Activated CD4-positive, alpha-beta T cell treated with anti-CD3 and anti-CD28 coated beads, Interleukin-2, amount 50 U/mL, for 1 hour (primary cell): ENCODE measurements around the gene ATP8B2.
"Not testable (repeated sequence)": the region's sequence is repeated elsewhere in the genome, so short reads cannot be mapped to it uniquely, and the experiment has no call there.

Source experiments
- DNase-seq: peaks from one replicate; pipeline ENCODE4 v3.0.0-alpha.2; 2020

The ATP8B2 gene

DNA sequence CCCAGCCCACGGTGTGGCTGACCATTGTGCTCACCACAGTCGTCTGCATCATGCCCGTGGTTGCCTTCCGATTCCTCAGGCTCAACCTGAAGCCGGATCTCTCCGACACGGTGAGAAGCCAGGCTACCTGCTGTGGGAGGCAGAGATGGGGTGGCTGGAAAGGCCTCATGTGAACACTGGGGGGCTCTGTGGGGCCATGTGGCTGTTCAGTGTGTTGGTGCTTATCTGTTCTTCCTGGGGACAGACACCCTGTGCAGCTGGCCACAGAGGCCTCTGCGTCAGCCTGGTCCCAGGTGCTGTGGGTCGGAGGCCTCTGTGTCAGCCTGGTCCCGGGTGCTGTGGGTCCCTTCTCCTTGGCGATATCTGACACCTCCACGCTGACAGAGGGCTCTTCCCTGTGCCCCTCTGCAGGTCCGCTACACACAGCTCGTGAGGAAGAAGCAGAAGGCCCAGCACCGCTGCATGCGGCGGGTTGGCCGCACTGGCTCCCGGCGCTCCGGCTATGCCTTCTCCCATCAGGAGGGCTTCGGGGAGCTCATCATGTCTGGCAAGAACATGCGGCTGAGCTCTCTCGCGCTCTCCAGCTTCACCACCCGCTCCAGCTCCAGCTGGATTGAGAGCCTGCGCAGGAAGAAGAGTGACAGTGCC, 23.2 kb downstream of the ATP8B2 start:
- no peak for DNase-seq

DNA sequence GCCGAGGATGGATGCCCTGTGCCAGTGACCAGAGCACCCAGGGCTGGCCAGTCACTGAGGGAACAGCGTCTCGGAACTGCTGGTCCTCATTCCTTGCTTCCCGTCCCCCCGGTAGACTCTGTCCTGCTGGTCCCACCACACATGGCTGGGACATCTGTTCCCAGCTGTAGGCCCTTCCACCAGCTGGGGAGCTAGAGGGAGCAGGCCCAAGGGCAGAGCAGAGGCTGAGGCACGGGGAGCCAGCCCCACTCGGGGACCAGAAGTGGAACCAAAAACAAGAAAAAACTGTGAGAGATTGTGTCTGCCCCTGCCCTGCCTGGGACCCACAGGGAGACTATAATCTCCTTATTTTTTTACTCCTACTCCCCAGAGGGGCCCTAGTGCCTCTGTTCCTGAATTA, 23.8 kb downstream of the ATP8B2 start:
- DNase-seq, result no peak

DNA sequence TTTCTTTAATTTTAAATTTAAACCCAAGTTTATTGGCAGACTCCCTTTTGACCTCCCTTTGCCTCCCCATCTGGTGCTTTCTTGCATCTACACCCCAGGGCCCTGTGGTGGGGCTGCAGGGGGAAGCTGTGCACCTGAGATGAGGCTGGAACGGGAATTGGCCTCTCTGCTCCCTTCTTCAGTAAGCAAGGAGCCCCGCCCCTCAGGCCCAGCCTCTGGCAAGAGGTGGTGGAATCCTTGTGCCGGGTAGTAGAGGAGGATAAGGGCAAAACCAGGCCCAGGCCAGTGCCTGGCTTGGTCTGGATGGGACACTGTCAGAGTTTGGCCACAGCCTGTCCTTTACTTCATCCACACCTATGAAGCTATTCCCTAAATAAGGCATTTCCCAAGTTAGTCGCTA, 25.1 kb downstream of the ATP8B2 start:
- DNase-seq, result no peak

DNA sequence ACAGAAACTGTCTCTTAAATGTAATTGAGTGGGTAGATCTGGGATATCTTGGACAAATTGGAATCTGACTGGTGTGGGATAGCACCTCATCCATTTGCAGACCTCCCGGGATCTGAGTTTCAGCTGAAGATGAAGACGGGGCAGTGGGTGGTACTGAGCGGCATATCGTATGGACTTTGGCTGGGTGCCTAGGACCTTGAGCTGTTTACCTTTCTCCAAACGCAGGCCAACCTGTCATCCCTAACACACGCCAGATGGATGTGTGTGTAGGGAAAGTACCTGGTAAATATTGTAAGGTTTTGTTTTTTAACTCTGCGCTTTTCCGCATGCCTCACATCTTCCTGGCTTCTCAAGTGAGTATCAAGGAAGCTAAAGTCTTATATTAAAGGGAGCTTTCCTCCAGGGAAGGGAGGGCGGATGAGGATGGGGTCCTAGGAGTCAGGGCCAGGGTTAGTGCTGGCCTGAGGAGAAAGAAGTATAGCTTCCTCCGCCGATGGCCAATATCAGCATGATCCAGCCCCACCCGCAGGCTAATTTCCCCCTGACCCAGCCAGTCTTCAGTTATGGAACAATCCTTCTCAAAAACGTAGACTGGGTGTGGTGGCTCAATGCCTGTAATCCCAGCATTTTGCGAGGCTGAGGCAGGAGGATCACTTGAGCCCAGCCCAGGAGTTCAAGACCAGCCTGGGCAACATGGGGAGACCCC, 26.2 kb downstream of the ATP8B2 start:
- DNase-seq, result no peak

DNA sequence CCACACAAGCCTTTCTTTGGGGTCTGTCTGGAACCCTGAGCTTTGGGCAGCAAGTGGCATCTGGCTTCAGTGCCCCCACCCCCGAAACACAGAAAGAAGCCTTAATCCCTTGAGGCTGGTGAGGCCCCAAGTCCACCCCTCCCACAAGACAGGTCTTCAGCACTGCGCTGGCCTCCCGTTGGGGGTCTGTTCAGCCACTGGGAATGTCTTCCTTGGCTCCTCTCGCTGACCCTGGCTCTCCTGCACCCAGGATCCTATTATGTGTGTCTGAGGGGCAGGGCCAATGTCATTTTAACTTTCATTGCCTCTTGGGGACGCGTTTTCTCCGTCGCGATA, 26.9 kb downstream of the ATP8B2 start:
- no peak for DNase-seq

DNA sequence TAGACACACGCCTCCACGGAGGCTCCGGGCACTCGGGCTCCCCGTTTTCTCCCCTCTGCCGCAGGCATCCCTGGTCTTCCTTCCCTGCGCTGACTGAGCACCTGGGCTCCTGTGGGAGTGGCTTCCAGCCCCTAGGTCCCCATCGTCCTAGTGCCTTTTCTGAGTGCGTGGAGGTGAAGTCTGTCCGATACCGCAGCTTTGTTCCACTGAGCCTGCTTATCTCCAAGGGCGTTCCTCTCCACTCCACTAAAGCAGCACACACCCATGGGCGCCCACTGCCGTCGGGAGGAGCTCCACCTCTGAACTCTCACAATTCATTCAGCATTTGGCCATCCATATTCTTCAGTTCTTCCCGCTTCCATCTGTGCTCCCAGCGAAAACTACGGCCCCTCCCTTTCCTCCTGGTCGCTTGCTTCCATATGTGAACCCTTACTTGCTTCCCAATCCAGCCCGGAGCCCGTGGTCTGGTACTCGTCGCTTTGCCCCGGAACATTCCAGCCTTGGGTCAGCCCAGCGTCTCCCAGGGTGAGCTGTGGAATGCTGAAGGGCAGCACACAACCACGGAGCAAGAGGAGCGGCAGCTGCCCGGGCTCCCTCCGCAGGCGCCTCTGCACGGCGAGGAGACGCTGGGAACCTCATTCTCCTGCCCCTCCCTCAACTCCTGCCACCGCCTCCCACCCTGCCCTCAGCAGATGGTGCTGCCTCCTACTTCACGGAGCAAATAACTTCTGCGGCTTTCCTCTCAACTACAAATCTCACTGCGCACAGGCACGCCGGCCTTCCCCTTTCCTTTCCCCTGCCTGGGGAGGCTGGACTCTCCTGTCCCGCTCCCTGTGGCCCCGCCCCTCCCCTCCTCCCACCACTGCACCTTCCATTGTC, 27.5 kb downstream of the ATP8B2 start:
- DNase-seq, result peak; percentile 51

DNA sequence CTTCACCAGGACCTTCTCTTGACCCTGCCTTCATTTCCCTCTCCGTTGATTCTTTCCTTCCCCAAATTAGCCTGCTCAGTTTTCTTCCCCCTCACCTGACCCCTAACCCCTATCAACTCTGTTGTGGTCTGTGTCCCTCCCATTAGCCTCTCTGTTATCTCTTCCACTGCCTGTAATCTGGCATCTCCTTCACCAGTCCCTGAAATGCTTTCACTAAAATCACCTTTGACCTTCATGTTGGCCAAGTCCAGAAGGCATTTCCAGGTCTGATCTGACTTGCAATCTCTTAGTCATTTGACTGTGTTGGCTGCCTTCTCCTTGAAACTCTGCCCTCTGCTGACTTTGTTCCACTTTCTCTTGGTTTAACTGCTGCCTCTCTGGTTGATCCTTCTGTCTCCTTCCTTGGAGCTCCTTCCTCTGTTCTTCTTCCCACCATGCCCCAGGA, 28.2 kb downstream of the ATP8B2 start:
- no peak for DNase-seq

DNA sequence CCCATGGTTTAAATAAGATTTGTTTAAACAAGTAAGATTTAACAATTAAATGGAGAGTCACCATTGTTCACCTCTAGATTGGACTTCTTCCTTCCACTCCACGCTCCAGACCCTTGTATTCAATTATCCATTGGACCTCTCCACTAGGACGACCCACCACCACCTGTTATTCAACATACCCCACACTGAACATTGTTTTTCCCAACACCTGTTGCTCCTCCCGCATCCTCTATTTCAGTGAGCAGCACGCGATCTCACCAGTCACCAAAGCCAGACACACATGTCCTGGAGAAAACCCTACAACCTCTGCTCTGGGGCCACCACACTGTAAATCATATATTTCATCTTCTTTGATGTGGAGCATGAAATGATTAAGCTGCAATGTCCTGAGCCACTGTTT, 28.6 kb downstream of the ATP8B2 start:
- DNase-seq, result no peak

DNA sequence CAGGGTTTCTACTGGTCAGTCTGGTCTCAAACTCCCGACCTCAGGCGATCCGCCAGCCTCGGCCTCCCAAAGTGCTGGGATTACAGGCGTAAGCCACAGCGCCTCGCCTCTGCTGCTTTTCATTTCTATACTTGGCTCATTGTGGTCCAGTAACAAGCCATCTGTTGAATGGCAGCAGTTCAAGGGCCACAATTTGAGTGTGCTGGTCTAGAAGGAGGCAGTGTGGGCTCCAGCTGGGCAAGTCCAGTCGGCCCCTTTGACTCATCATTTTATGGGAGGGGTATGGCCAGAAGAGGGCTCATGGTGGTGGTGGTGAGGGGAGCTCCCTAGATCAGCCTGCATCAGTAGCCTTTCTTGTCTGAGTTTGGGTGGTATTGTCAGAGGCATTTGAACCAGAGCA, 33.2 kb downstream of the ATP8B2 start:
- no peak for DNase-seq

DNA sequence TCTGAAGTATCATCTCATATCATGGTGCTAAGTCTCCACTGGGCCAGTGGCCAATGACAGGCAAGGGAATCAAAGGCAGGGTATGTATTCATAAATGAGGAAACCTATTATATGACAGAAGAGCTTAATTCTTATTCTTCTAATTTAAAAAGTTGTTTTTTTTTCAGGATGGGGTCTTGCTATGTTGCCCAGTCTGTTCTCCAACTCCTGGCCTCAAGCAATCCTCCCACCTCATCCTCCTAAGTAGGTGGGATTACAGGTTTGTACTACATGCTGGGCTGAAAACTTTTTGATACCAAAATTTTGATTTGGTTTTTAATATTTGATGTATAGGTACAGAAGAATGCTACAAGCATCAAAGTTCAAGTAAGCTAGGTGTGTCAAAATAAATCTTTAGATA, 35.0 kb downstream of the ATP8B2 start:
- DNase-seq, result no peak

DNA sequence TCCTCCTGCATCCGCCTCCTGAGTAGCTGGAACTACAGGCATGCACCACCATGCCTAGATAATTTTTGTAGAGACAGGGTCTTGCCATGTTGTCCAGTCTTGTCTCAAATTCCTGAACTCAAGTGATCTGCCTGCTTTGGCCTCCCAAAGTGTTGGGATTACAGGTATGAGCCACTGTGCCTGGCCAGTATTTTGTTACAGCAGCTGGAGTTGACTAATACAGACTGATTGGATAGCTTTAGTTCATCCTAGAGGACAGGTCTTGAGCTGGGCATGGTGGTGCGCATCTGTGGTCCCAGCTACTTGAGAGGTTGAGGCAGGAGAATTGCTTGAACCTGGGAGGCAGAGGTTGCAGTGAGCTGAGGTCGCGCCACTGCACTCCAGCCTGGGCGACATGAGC, 35.6 kb downstream of the ATP8B2 start:
- not testable (repeated sequence) for DNase-seq

DNA sequence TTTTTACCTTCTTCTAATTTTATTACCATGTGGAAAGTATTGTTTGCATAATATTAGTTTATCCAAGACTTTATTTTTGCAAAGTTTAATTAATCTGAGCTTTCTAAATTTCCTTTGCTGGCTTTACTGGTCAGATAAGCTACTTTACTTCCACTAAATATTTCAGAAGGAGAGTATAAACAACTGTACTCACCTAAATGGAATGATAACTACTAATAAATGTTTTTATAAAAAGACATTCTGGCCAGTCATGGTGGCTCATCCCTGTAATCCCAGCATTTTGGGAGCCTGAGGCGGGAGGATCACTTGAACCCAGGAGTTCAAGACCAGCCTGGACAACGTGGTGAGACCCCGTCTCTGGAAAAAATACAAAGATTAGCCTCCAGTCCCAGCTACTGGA, 36.0 kb downstream of the ATP8B2 start:
- DNase-seq, result no peak

DNA sequence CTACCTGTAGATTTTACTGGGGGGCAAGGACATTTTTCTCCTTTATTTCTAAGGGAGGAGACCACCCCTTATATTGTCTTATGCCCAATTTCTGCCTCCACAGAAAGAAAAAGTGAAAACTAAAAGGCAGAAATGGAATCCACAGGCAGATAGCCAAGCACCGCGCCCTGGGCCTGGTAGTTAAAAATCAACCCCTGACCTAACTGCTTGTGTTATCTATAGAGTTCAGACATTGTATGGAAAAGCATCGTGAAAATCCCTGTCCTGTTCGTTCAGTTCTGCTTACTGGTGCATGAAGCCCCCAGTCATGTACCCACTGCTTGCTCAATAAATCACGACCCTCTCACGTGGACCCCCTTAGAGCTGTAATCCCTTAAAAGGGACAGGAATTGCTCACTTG, 46.1 kb downstream of the ATP8B2 start:
- no peak for DNase-seq

DNA sequence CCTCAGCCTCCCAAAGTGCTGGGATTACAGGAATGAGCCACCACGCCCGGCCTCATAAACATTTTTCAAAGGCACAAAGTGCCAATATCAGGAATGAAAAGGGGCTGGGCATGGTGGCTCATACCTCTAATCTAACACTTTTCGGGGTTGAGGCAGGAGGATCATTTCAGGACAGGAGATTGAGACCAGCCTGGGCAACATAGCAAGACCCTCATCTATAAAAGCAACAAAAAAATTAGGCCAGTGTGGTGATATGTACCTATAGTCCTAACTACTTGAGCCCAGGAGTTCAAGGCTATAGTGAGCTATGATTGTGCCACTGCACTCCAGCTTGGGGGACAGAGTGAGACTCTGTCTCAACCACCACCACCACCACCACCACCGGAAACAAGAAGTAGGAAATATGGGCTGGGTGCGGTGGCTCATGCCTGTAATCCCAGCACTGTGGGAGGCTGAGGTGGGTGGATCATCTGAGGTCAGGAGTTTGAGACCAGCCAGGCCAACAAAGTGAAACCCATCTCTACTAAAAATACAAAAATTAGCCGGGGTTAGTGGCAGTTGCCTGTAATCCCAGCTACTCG, 48.5 kb downstream of the ATP8B2 start:
- DNase-seq, result not testable (repeated sequence)

DNA sequence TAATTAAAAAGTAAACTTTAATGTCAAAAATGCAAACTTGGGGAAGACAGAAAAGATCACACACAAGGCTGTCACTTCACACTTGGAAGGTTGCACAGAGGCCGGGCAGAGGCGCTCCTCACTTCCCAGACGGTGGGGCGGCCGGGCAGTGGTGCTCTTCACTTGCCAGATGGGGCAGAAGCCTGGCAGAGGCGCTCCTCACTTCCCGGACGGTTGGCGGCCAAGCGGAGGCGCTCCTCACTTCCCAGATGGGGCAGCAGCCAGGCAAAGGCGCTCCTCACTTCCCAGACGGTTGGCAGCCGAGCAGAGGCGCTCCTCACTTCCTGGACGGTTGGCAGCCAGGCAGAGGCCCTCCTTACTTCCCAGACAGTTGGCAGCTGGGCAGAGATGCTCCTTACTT, 54.0 kb downstream of the ATP8B2 start:
- DNase-seq, result no peak

DNA sequence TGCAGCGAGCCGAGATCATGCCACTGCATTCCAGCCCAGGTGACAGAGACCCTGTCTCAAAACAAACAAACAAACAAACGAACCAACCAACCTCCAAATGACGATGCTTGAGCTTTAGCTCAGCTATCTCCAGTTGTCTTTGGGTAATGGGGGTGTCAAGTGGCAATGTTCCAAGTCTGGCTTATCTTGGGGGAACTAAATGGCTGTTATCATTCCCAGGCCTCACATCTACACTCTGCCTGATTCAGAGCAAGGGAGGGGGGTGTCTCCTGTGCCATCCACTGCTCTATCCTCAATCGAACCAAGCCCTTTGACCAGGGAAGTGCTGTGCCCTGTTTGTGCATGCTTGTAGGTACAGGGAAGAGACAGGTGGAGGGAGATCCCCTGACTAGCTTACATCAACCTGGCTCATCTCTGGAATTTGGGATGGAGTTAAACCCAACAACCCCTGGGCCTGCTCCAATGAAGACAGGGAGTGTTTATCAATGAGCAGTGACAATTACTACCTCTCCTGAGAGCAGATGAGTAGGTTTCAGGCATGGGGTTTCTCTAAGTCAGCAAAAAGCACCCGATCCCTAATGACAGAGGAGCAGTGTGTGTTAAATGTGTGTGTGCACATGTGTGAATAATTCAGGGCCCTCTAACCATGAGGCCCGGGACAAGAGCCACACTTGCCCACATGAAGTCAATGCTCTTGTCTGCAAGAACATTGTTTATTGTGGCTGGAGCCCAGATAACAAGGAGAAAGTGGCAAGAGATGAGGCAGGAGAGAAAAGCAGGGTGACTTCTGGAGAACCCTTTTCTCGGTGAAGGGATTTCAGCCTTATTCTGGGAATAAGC, 59.5 kb downstream of the ATP8B2 start:
- no peak for DNase-seq

DNA sequence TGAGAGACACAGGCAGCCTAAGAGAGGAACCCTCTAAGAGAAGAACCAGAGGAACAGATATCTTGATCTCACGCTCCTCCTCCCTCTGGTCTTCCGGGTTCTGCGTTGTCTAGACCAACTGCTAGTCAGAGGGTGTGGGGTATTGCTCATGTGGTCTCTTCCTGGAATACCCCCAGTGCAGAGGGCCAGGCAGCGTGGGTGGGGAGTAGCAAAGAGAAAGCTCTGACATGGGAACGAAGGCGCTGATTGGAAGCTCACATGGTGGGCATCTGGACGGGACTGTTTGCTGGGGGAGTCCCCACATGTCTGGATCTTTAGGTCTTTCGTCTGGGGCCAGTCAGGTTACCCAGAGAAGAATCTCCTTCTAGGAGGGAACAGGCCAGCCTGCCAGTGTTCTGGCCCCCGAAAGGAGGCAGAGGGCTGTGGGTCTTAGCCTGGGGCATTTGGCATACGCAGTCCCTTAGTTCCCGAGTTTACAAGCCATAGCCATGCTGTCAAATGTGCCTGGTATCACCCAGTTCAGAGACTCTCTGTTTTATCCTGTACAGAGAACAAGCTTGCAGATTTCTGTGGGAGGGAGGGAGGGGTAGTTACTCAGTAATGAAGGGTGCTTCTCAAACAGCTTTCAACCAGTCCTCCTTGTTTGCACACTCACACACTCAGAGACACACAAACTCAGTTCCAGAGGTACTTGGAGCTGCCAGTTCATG, 61.5 kb downstream of the ATP8B2 start:
- DNase-seq, result peak; percentile 66

DNA sequence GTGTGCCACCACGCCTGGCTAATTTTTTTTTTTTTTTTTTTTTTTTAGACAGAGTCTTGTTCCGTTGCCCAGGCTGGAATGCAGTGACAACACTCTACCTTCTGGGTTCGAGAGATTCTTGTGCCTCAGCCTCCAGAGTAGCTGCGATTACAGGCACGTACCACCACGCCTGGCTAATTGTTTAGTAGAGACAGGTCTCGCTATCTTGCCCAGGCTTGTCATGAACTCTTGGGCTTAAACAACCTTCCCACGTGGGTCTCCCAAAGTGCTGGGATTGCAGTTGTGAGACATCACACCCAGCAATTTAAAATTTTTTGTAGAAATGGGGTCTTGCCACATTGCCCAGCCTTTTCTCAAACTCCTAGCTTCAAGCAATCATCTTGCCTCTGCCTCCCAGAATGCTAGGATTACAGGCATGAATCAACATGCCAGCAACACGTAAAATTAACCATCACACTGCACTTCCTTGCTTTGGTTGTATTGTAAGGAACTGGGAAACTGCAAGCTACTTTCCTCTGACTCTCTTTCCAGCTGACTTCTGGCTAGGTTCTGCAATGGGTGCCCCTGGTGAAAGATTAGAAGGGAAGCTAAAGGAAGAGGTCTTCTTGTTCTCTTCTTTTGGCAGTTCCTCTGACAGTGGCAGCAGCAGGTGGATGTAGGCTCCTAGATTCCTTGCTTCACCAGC, 65.9 kb downstream of the ATP8B2 start:
- DNase-seq, result no peak

DNA sequence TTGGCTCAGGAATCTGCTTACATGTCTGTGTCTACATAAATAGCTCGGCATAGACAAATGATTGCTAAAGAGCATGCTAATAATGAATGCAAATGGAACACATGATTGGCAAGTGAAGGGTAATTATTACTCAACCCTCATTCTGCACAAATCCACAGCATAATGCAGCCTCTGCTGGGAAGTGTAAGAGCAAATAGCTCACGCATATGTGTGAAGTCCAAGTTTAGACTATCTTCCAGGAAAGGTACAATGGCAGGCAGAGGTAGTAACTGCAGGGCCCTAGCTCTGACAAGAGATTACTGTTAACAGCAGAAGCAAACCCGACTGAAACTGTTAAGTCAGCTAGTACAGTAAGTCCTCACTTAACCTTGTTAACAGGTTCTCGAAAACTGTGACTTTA, 72.8 kb downstream of the ATP8B2 start:
- DNase-seq, result no peak

DNA sequence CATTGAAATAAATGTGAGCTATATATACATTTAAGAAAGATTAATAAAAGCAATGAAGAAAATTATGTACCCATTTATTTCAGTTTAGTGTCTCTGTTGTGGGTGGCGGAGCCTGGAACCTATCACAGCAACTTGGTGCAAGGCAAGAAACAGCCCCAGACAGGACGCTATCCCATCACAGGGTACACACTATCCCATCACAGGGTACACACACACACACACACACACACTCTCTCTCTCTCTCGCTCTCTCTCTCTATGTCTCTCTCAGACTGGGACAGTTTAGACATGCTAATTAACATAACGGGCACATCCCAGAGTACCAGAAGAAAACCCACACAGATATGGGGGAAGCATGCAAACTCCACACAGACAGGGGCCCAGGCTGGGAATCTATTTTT, 73.4 kb downstream of the ATP8B2 start:
- DNase-seq, result no peak

DNA sequence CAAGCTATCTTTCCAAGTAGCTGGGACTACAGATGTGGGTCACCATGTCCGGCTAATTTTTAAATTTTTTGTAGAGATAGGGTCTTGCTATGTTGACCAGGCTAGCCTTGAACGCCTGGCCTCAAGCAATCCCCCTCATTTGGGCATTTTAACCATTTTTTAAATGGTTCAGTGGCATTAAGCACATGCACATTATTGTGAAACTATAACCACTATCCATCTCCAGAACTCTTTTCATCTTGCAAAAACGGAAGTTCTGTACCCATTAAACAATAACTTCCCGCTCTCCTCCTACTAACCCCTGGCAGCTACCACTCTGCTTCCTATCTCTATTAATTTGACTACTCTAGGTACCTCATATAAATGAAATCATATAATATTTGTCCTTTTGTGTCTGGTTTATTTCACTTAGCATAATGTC, 75.1 kb downstream of the ATP8B2 start:
- DNase-seq, result no peak
